ENCODE results near the gene ALPP.
"Not testable (repeated sequence)": the region's sequence is repeated elsewhere in the genome, so short reads cannot be mapped to it uniquely, and the experiment has no call there.

Gene ALPP

DNA sequence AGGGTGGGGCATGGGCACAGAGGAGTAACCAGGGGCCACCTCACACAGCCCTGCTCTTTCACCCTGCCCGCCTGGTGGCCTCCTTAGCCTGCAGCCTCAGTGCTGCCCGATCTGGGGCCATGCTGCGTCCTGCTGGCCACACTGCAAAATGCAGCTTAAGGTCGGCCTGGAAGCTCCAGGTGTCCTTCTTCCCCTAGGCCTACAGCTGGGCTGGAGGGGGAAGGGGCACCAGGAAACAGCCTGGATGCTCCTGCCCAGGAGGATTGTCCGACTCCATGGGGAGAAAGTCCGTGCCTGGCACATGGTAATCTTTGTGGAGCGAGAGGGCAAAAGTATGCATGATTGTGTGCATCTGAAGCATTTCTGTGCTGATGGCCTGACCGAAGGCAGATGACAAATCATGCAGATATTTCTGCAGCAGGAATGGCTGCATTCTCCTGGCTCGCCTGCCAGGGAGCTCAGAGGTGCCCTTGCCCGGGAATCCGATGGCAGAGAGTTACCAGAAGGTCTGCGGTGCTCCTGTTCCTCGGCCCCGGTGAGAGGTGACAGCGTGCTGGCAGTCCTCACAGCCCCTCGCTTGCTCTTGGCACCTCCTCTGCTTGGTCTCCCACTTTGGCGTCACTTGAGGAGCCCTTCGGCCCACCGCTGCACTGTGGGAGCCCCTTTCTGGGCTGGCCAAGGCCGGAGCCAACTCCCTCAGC lies 12.8 kb upstream of the ALPP start:
- TF ChIP-seq, protein P1, sequence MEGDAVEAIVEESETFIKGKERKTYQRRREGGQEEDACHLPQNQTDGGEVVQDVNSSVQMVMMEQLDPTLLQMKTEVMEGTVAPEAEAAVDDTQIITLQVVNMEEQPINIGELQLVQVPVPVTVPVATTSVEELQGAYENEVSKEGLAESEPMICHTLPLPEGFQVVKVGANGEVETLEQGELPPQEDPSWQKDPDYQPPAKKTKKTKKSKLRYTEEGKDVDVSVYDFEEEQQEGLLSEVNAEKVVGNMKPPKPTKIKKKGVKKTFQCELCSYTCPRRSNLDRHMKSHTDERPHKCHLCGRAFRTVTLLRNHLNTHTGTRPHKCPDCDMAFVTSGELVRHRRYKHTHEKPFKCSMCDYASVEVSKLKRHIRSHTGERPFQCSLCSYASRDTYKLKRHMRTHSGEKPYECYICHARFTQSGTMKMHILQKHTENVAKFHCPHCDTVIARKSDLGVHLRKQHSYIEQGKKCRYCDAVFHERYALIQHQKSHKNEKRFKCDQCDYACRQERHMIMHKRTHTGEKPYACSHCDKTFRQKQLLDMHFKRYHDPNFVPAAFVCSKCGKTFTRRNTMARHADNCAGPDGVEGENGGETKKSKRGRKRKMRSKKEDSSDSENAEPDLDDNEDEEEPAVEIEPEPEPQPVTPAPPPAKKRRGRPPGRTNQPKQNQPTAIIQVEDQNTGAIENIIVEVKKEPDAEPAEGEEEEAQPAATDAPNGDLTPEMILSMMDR (IDR thresholded peaks at IDR 0.05; ENCODE audit: extremely low read depth, missing control alignments): no peak
- no peak for DNase-seq (ENCODE audit: low spot score)

DNA sequence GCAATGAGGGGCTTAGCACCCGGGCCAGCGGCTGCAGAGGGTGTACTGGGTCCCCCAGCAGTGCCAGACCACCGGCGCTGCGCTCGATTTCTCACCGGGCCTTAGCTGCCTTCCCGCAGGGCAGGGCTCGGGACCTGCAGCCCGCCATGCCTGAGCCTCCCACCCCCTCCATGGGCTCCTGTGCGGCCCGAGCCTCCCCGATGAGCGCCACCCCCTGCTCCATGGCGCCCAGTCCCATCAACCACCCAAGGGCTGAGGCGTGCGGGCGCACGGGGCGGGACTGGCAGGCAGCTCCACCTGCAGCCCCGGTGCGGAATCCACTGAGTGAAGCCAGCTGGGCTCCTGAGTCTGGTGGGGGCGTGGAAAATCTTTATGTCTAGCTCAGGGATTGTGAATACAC lies 12.1 kb upstream of the ALPP start:
- DNase-seq (ENCODE audit: low spot score): not testable (repeated sequence)

DNA sequence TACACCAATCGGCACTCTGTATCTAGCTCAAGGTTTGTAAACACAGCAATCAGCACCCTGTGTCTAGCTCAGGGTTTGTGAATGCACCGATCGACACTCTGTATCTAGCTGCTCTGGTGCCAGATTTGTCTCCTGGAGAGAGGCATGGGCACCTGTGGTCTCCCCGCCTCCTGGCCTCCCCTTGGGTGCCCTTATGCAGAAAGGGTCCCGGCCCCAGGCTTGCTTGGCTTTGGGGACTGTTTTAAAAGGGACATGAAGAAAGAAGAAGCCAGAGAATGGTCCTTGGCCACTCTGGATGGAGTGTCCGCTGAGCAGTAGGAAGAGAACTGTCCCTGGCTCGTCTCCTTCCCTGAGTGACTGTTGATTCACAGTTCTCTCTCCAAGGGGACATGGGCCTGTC lies 11.5 kb upstream of the ALPP start:
- DNase-seq (ENCODE audit: low spot score): no peak
- TF ChIP-seq, protein P1 (IDR thresholded peaks at IDR 0.05; ENCODE audit: extremely low read depth, missing control alignments): no peak

DNA sequence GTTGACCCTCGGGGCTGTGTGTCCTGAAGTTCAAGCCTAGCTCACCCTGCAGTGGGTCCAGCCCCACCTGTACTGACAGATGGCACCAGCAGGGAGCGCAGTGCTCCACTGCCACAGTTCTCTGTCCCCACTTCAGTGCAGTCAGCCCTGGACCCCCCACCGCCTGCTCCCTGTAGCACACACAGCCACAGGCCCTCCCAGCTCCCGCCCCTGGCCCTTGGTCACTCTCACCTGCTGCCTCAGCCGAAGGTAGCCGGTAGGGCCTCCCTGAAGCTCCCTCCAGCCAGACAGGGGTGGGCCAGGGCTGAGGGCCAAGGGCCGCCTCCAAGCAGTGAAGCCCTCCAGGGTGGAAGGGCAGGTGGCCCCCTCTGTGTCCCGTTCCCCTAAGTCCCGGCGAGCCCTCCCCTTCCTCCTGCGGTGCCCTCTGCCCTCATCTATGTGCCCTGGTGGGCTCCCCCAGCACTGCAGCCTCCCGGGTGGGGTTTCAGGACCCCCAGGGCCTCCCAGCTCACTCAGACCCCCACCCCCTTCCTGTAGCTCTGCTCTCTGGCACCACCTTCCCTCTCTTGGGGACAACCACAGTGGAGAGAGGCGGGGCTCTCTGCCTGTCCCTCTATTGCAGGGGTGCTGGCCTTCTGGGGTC lies 10.8 kb upstream of the ALPP start:
- DNase-seq (ENCODE audit: low spot score): no peak
- TF ChIP-seq, protein P1 (IDR thresholded peaks at IDR 0.05; ENCODE audit: extremely low read depth, missing control alignments): no peak

DNA sequence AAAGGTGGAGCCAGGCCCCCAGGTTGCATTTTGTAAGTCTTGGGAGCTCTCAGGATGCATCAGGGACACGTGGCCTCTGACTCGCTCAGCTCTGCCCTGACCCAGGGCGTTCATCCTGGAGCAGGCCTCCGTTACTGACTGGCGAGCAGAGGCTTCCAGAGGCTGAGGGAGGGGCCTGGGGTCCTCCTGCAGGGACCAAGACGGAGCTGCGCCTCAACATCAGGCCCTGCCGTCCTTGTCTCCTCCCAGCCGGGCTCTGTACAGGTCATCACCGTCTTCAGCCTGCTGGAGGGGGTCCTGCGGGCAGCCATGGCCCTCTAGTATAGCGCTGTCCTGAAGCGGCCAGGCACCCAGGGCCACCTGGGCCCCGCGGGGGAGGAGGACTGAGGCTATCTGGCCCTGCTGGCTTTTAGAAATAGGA lies 10.2 kb upstream of the ALPP start:
- no peak for DNase-seq (ENCODE audit: low spot score)
- TF ChIP-seq, protein P1 (IDR thresholded peaks at IDR 0.05; ENCODE audit: extremely low read depth, missing control alignments): no peak

DNA sequence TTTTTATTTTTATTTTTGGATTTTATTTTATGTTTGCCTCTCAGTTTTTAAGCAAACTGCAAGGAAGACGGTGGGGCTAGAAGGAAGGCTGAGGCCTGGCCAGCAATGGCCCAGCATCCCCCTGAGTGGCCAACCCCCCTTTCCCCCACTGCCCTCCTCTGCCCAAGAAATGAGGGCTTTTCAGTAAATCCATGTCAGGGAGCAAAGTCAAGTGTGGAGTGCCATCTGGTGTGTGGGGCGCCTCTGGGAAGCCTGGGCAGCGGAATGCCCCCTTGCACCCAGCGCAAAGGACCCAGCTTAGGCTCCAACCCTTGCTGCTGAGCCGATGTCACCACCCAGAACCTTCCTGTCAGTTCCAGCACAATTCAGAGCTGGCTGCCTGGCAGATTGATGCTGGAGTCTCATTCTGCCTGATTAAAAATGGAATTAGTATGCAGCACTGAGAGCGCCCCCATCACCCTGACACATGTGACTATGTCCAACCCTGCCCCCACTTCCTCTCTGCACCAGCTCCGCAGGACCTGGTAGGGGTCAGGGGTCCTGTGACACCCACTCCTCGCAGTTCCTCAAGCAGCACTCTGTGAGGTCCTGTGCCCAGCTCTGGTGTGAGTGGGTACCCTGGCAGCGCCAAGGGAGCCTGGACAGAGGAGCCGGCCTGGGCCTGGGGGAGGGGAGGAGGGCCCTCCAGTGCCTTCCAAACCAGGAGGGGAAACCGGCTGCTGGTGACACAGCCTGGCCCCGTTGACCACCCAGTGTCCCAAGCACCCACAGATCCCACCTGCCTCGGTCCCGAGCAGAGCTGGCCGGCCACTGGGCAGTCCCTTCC lies 9.2 kb upstream of the ALPP start:
- no peak for DNase-seq (ENCODE audit: low spot score)
- TF ChIP-seq, protein P1 (IDR thresholded peaks at IDR 0.05; ENCODE audit: extremely low read depth, missing control alignments): no peak

DNA sequence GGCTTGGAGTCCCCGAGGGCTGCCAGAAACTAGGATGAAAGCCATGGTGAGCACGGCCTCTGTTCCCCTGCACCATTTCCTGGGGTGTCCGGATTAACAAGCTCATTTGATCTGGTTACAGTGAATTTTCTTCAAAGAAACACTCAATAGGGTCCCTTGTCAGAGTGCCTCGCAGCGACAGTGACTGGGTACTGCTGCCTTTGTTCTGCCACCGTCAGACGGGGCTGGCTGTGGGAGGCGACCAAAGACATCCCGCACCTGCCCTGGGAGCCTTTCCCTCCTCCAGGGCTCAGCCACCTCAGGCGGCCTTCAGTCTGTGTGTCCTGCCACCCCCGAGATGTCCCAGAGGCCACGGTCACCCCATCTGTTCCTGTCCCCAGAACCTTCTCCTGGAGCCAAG lies 8.5 kb upstream of the ALPP start:
- DNase-seq (ENCODE audit: low spot score): not testable (repeated sequence)

Measured in GM20000 (cell line).